Measurements from ENCODE around the gene COG4. TPM values are rescaled to one million over a fixed set of nuclear protein-coding genes. Genes with fewer than 3 reads are reported as not detected.
"Not testable (repeated sequence)": the region's sequence is repeated elsewhere in the genome, so short reads cannot be mapped to it uniquely, and the experiment has no call there.

COG4 gene
- polyA plus RNA-seq, 3 donors, result 37.6 to 40.6 (median 40.1) TPM

GRCh38 chr16:70534971-70535370 is 11.6 kb upstream of the COG4 start:
- H3K27me3 Mint-ChIP-seq (ENCODE audit: low read depth in 3 of 3), result peaks cover 0 to 3% (median 0%) of the 10 kb centered on the region in 3 donors
- Histone ChIP-seq H3K9me3 (replicated peaks in 1 of 2; ENCODE audit: control insufficient read depth in 1 of 2, insufficient read depth in 1 of 2, low read length in 2 of 2) (no peaks in the 10 kb centered on the region), H3K4me3 (replicated peaks in 1 of 3; ENCODE audit: low read depth in 2 of 3, low read length in 3 of 3) (no peak overlapping the region), H3K36me3 (replicated peaks in 1 of 2; ENCODE audit: control insufficient read depth in 1 of 2, insufficient read depth in 2 of 2, low read length in 2 of 2) (peaks cover 90 to 99% of the 10 kb centered on the region in 2 donors), H3K27ac (ENCODE audit: low read depth in 1 of 2, low read length in 2 of 2) (no peak overlapping the region), H3K4me2 (replicated peaks; ENCODE audit: extremely low read depth, low read length, poor library complexity, severe bottlenecking) (no peak overlapping the region), H3K79me2 (ENCODE audit: insufficient read depth, low read length) (peaks cover 91% of the 10 kb centered on the region), H3K27me3 (ENCODE audit: control insufficient read depth in 2 of 2, insufficient read depth in 2 of 2, low read length in 2 of 2) (no peaks in the 10 kb centered on the region), H2AFZ (ENCODE audit: insufficient read depth, low read depth, low read length, poor library complexity, severe bottlenecking) (no peak overlapping the region), H4K20me1 (ENCODE audit: insufficient read depth, low read length) (peaks cover 79% of the 10 kb centered on the region), H3K4me1 (ENCODE audit: control insufficient read depth in 1 of 2, insufficient read depth in 2 of 2, low read length in 2 of 2) (no peaks in the 10 kb centered on the region), H3K9ac (ENCODE audit: insufficient read depth, low read length, poor library complexity, severe bottlenecking) (no peak overlapping the region)
- no peak overlapping the region for H3K4me3 Mint-ChIP-seq
- peaks cover 82 to 99% of the 10 kb centered on the region in 2 donors for H3K36me3 Mint-ChIP-seq
- no peaks in the 10 kb centered on the region for H3K4me1 Mint-ChIP-seq
- no peaks in the 10 kb centered on the region for H3K9me3 Mint-ChIP-seq
- H3K27ac Mint-ChIP-seq, result peak overlapping the region in 1 of 7 donors; percentile 11
- no CpG with 5 or more reads among the region's 2 CpGs for WGBS (ENCODE audit: insufficient coverage)
- DNase-seq, result no peak
- no peak for TF ChIP-seq CTCF (IDR thresholded peaks at IDR 0.05)
- intact Hi-C loops (cut with micrococcal nuclease), result no loop called here

- Histone ChIP-seq H3K36me3 (replicated peaks in 1 of 2; ENCODE audit: control insufficient read depth in 1 of 2, insufficient read depth in 2 of 2, low read length in 2 of 2) (peaks cover 55 to 88% of the 10 kb centered on the region in 2 donors), H3K4me1 (ENCODE audit: control insufficient read depth in 1 of 2, insufficient read depth in 2 of 2, low read length in 2 of 2) (peaks cover 7 to 15% of the 10 kb centered on the region in 2 donors), H3K79me2 (ENCODE audit: insufficient read depth, low read length) (peaks cover 95% of the 10 kb centered on the region), H4K20me1 (ENCODE audit: insufficient read depth, low read length) (peaks cover 70% of the 10 kb centered on the region)
- H3K27me3 ChIP-seq (ENCODE audit: control insufficient read depth in 2 of 2, insufficient read depth in 2 of 2, low read length in 2 of 2); H3K27ac Mint-ChIP-seq; H3K4me3 ChIP-seq (replicated peaks in 1 of 3; ENCODE audit: low read depth in 2 of 3, low read length in 3 of 3); H3K4me2 ChIP-seq (replicated peaks; ENCODE audit: extremely low read depth, low read length, poor library complexity, severe bottlenecking); DNase-seq; H3K4me3 Mint-ChIP-seq; H3K27me3 Mint-ChIP-seq (ENCODE audit: low read depth in 3 of 3); H3K9me3 Mint-ChIP-seq; H2AFZ ChIP-seq (ENCODE audit: insufficient read depth, low read depth, low read length, poor library complexity, severe bottlenecking); H3K9me3 ChIP-seq (replicated peaks in 1 of 2; ENCODE audit: control insufficient read depth in 1 of 2, insufficient read depth in 1 of 2, low read length in 2 of 2); H3K9ac ChIP-seq (ENCODE audit: insufficient read depth, low read length, poor library complexity, severe bottlenecking); H3K27ac ChIP-seq (ENCODE audit: low read depth in 1 of 2, low read length in 2 of 2): not testable (repeated sequence)
- WGBS (ENCODE audit: insufficient coverage), result no CpG with 5 or more reads among the region's 7 CpGs
- H3K36me3 Mint-ChIP-seq, result peaks cover 69 to 88% of the 10 kb centered on the region in 2 donors
- H3K4me1 Mint-ChIP-seq, result peaks cover 18% of the 10 kb centered on the region
- intact Hi-C loops (cut with micrococcal nuclease), result loop anchor here (10.0 kb wide), 2 partner anchors 75 to 145 kb away; partner anchors contain the start of gene FCSK (in 1 of the 2)
These were observed 6.6 kb upstream of the COG4 start for GRCh38 chr16:70529954-70530353.
